Activated CD4-positive, alpha-beta T cell treated with anti-CD3 and anti-CD28 coated beads for 36 hours (primary cell): ENCODE measurements around the gene TATDN3. TPM values are rescaled to one million over a fixed set of nuclear protein-coding genes. Genes with fewer than 3 reads are reported as not detected.

Experiments used
- ATAC-seq: fragments of 200-7000 bp; cut with Tn5 transposase; one replicate; pipeline ENCODE4 v1.10.0; 2021; ENCODE audit warnings: mild to moderate bottlenecking, moderate library complexity
- CTCF ChIA-PET: fragments of 350-600 bp; sonication (Branson Sonifier 250); formaldehyde crosslinking; loops from one replicate; lab custom pipeline; 2021; ENCODE audit warnings: antibody characterized with exemption; lab: Charles Lee
- POLR2A ChIA-PET: fragments of 350-600 bp; sonication (Branson Sonifier 250); formaldehyde crosslinking; loops from one replicate; lab custom pipeline; 2021; ENCODE audit warnings: antibody characterized with exemption, inconsistent platforms; lab: Charles Lee
- DNase-seq: peaks from one replicate; pipeline ENCODE4 v3.0.0-alpha.2; 2020
- H3K27ac Mint-ChIP-seq: one replicate; pipeline ENCODE4 v1.8.0; 2021; ENCODE audit warnings: mixed read lengths
- H3K27me3 Mint-ChIP-seq: one replicate; pipeline ENCODE4 v1.8.0; 2021; ENCODE audit warnings: mixed read lengths
- H3K36me3 Mint-ChIP-seq: one replicate; pipeline ENCODE4 v1.8.0; 2021; ENCODE audit warnings: low read depth, mixed read lengths
- H3K4me1 Mint-ChIP-seq: one replicate; pipeline ENCODE4 v1.8.0; 2021; ENCODE audit warnings: mixed read lengths
- H3K4me3 Mint-ChIP-seq: one replicate; pipeline ENCODE4 v1.8.0; 2021; ENCODE audit warnings: mild to moderate bottlenecking, moderate library complexity, mixed read lengths
- H3K9me3 Mint-ChIP-seq: one replicate; pipeline ENCODE4 v1.8.0; 2021; ENCODE audit warnings: low read depth, mixed read lengths
- intact Hi-C, 2 experiments: fragments of 100-400 bp; cut with DNase I in 1 of 2; cut with micrococcal nuclease in 1 of 2; formaldehyde crosslinking; loops; one replicate each; pipeline versions ENCODE4 v1.14.2 to v1.15.1; 2022 to 2024; cut with DNase I, micrococcal nuclease
- total RNA-seq, 2 experiments: library from RNA; stranded (reverse); gene quantifications; one replicate each; pipeline ENCODE4 v1.2.3, GENCODE V29; 2021

TATDN3 gene
- total RNA-seq, 2 experiments from 2014 or later: 13.8 to 15.2 TPM

- DNase-seq (no peak), ATAC-seq (no peak)
- Mint-ChIP-seq H3K4me1 (peaks cover 43% of the 10 kb centered on the region), H3K4me3 (peak overlapping the region; percentile 99), H3K36me3 (peaks cover 25% of the 10 kb centered on the region), H3K27ac (peak overlapping the region; percentile 94), H3K27me3 (no peaks in the 10 kb centered on the region), H3K9me3 (no peaks in the 10 kb centered on the region)
- CTCF ChIA-PET: interaction anchor here (0.6 to 12.6 kb wide), 8 partner anchors 10 to 252 kb away, joined by 3 to 88 read pairs (median 3); no protein-coding TSS in a partner anchor
- POLR2A ChIA-PET: interaction anchor here (0.6 kb wide), 1 partner anchor 24 kb away, joined by 4 read pairs; no protein-coding TSS in a partner anchor
- intact Hi-C loops: loop anchor here (5.0 kb wide), 2 partner anchors 205 to 260 kb away; partner anchors contain the start of gene RPS6KC1 (in 1 of the 2)
Measured at GRCh38 chr1:212792396-212792908, 758 bp downstream of the TATDN3 start.

- Mint-ChIP-seq H3K9me3 (no peaks in the 10 kb centered on the region), H3K27ac (peak overlapping the region; percentile 55)
- DNase-seq: no peak
Measured at GRCh38 chr1:212794561-212795014, 2.9 kb downstream of the TATDN3 start.

GRCh38 chr1:212797681-212798080 lies 6.0 kb downstream of the TATDN3 start:
- POLR2A ChIA-PET: no interaction called here
- DNase-seq (no peak), ATAC-seq (no peak)
- intact Hi-C loops: no loop called here
- CTCF ChIA-PET: no interaction called here
- Mint-ChIP-seq H3K4me3 (no peak overlapping the region), H3K27me3 (no peaks in the 10 kb centered on the region), H3K27ac (no peak overlapping the region), H3K9me3 (no peaks in the 10 kb centered on the region), H3K4me1 (peaks cover 16% of the 10 kb centered on the region), H3K36me3 (peaks cover 24% of the 10 kb centered on the region)

More at GRCh38 chr1:212794561-212795014, 2.9 kb downstream of the TATDN3 start:
- Mint-ChIP-seq H3K27me3 (no peaks in the 10 kb centered on the region), H3K4me3 (no peak overlapping the region), H3K4me1 (peaks cover 33% of the 10 kb centered on the region), H3K36me3 (peaks cover 30% of the 10 kb centered on the region)
- ATAC-seq: no peak
- CTCF ChIA-PET: interaction anchor here (0.6 to 3.0 kb wide), 5 partner anchors 10 to 337 kb away, joined by 3 to 13 read pairs (median 3); no protein-coding TSS in a partner anchor
- intact Hi-C loops: loop anchor here (5.0 kb wide), 2 partner anchors 203 to 258 kb away; partner anchors contain the start of gene RPS6KC1 (in 1 of the 2)
- POLR2A ChIA-PET: no interaction called here

- Mint-ChIP-seq H3K36me3 (peaks cover 13% of the 10 kb centered on the region), H3K4me1 (no peaks in the 10 kb centered on the region), H3K9me3 (no peaks in the 10 kb centered on the region), H3K27ac (no peak overlapping the region), H3K4me3 (no peak overlapping the region), H3K27me3 (no peaks in the 10 kb centered on the region)
- intact Hi-C loops: no loop called here
- CTCF ChIA-PET: interaction anchor here (0.6 to 2.3 kb wide), 3 partner anchors 9 to 210 kb away, joined by 3 to 7 read pairs (median 3); no protein-coding TSS in a partner anchor
- no peak for ATAC-seq
- no peak for DNase-seq
- POLR2A ChIA-PET: interaction anchor here (0.6 kb wide), 1 partner anchor 328 kb away, joined by 4 read pairs; no protein-coding TSS in a partner anchor
Measured at GRCh38 chr1:212805767-212806166, 14.1 kb downstream of the TATDN3 start.

- H3K4me1 Mint-ChIP-seq: peaks cover 3% of the 10 kb centered on the region
- CTCF ChIA-PET: interaction anchor here (0.7 to 2.2 kb wide), 9 partner anchors 9 to 180 kb away, joined by 3 to 17 read pairs (median 4); no protein-coding TSS in a partner anchor
- intact Hi-C loops: loop anchor here (1.0 to 5.0 kb wide), 3 partner anchors 68 to 181 kb away; no protein-coding TSS in a partner anchor
- no peak overlapping the region for H3K27ac Mint-ChIP-seq
- POLR2A ChIA-PET: no interaction called here
- no peaks in the 10 kb centered on the region for H3K27me3 Mint-ChIP-seq
- no peaks in the 10 kb centered on the region for H3K36me3 Mint-ChIP-seq
- no peak for ATAC-seq
- H3K4me3 Mint-ChIP-seq: no peak overlapping the region
- DNase-seq: peak; percentile 10
- H3K9me3 Mint-ChIP-seq: no peaks in the 10 kb centered on the region
Measured at GRCh38 chr1:212814537-212815334, 23.0 kb downstream of the TATDN3 start.

- Mint-ChIP-seq H3K27me3 (no peaks in the 10 kb centered on the region), H3K36me3 (no peaks in the 10 kb centered on the region), H3K27ac (no peak overlapping the region), H3K9me3 (no peaks in the 10 kb centered on the region), H3K4me1 (peaks cover 4% of the 10 kb centered on the region), H3K4me3 (no peak overlapping the region)
- no peak for DNase-seq
- intact Hi-C loops: no loop called here
- CTCF ChIA-PET: interaction anchor here (1.2 kb wide), 1 partner anchor 178 kb away, joined by 3 read pairs; no protein-coding TSS in a partner anchor
- no peak for ATAC-seq
- POLR2A ChIA-PET: interaction anchor here (0.6 kb wide), 1 partner anchor 11 kb away, joined by 3 read pairs; no protein-coding TSS in a partner anchor
Measured at GRCh38 chr1:212816567-212817278, 25.0 kb downstream of the TATDN3 start.

- no peak for DNase-seq
- ATAC-seq: no peak
- Mint-ChIP-seq H3K27ac (no peak overlapping the region), H3K4me3 (no peak overlapping the region), H3K9me3 (peaks cover 3% of the 10 kb centered on the region), H3K36me3 (no peaks in the 10 kb centered on the region), H3K4me1 (peaks cover 4% of the 10 kb centered on the region), H3K27me3 (no peaks in the 10 kb centered on the region)
- POLR2A ChIA-PET: no interaction called here
- intact Hi-C loops: no loop called here
- CTCF ChIA-PET: interaction anchor here (0.8 to 1.1 kb wide), 2 partner anchors 38 to 363 kb away, joined by 3 read pairs; no protein-coding TSS in a partner anchor
Measured at GRCh38 chr1:212819726-212820125, 28.0 kb downstream of the TATDN3 start.

GRCh38 chr1:212820969-212821368 lies 29.3 kb downstream of the TATDN3 start:
- Mint-ChIP-seq H3K36me3 (peaks cover under 1% of the 10 kb centered on the region), H3K27ac (no peak overlapping the region), H3K4me1 (peaks cover 4% of the 10 kb centered on the region), H3K9me3 (peaks cover 10% of the 10 kb centered on the region), H3K27me3 (no peaks in the 10 kb centered on the region), H3K4me3 (no peak overlapping the region)
- CTCF ChIA-PET: interaction anchor here (0.6 to 1.3 kb wide), 2 partner anchors 8 to 365 kb away, joined by 3 read pairs; no protein-coding TSS in a partner anchor
- no peak for ATAC-seq
- POLR2A ChIA-PET: no interaction called here
- no peak for DNase-seq
- intact Hi-C loops: no loop called here

GRCh38 chr1:212822956-212823355 lies 31.3 kb downstream of the TATDN3 start:
- Mint-ChIP-seq H3K9me3 (peaks cover 18% of the 10 kb centered on the region), H3K36me3 (peaks cover 4% of the 10 kb centered on the region), H3K4me1 (peaks cover 4% of the 10 kb centered on the region), H3K4me3 (no peak overlapping the region), H3K27ac (no peak overlapping the region), H3K27me3 (no peaks in the 10 kb centered on the region)
- intact Hi-C loops: no loop called here
- POLR2A ChIA-PET: no interaction called here
- DNase-seq (no peak), ATAC-seq (no peak)
- CTCF ChIA-PET: interaction anchor here (0.5 kb wide), 1 partner anchor 20 kb away, joined by 3 read pairs; no protein-coding TSS in a partner anchor

GRCh38 chr1:212824201-212824600 lies 32.5 kb downstream of the TATDN3 start:
- intact Hi-C loops: no loop called here
- Mint-ChIP-seq H3K4me3 (no peak overlapping the region), H3K9me3 (peaks cover 18% of the 10 kb centered on the region), H3K27me3 (no peaks in the 10 kb centered on the region), H3K27ac (no peak overlapping the region), H3K4me1 (peaks cover 4% of the 10 kb centered on the region), H3K36me3 (peaks cover 4% of the 10 kb centered on the region)
- CTCF ChIA-PET: interaction anchor here (1.0 kb wide), 1 partner anchor 15 kb away, joined by 3 read pairs; no protein-coding TSS in a partner anchor
- ATAC-seq (no peak), DNase-seq (no peak)
- POLR2A ChIA-PET: interaction anchor here (0.5 kb wide), 1 partner anchor 11 kb away, joined by 3 read pairs; no protein-coding TSS in a partner anchor
